ENCODE results near the gene TCN2. TPM values are rescaled to one million over a fixed set of nuclear protein-coding genes. Genes with fewer than 3 reads are reported as not detected.

Gene TCN2
- 4.2 and 11.1 TPM in 2 replicates for total RNA-seq (2011; cell fraction: chromatin; rRNA removed; ENCODE audit: low replicate concordance)
- 6.1 and 8.5 TPM in 2 replicates for total RNA-seq (2011; cell fraction: nucleolus; rRNA removed)
- total RNA-seq (2011; cell fraction: nucleoplasm; rRNA removed): 4.6 and 5.1 TPM in 2 replicates
- total RNA-seq (2014; rRNA removed) (1.4 and 1.6 TPM in 2 replicates), total RNA-seq (2014; rRNA removed; fragmentation: Illumina TruSeq; extraction: Trizol) (1.3 and 1.4 TPM in 2 replicates), total RNA-seq (2015; rRNA removed; fragmentation: Illumina TruSeq; extraction: Trizol) (1.9 and 2.1 TPM in 2 replicates), total RNA-seq (2021) (1.4 and 2.0 TPM in 2 replicates), polyA plus RNA-seq (2011; rRNA removed) (1.2 and 1.7 TPM in 2 replicates), polyA plus RNA-seq (2014; fragmentation: Illumina TruSeq; extraction: Trizol) (2.5 and 2.7 TPM in 2 replicates), polyA plus RNA-seq (2014; fragmentation: Nextera tagmentation; extraction: Ambion mirVana) (1 to 10 TPM; 4.8 to 5.4 TPM), polyA plus RNA-seq (2014; rRNA removed) (0.88 and 1.5 TPM in 2 replicates), polyA minus RNA-seq (2011; rRNA and poly(A)+ RNA removed) (0.63 and 1.9 TPM in 2 replicates), Bru-seq, nascent RNA (percentile 41 among the genes with signal in this experiment), BruChase-seq, experiment 1, labeled RNA remaining after a 2-hour chase (percentile 26 among the genes with signal in this experiment), BruChase-seq, experiment 2, labeled RNA remaining after a 6-hour chase (percentile 26 among the genes with signal in this experiment)
- polyA plus RNA-seq (2011; cell fraction: cytosol; rRNA removed): 1.7 and 4.4 TPM in 2 replicates
- 1.0 and 1.9 TPM in 2 replicates for polyA plus RNA-seq (2011; cell fraction: nucleus; rRNA removed)
- polyA plus RNA-seq (2012): 3.4 and 5.8 TPM in 2 replicates
- polyA minus RNA-seq (2011; cell fraction: cytosol; rRNA and poly(A)+ RNA removed): 2.4 TPM in 1 of 2 replicates, not detected in the other
- 0.78 and 1.8 TPM in 2 replicates for polyA minus RNA-seq (2011; cell fraction: nucleus; rRNA and poly(A)+ RNA removed)
- long read RNA-seq, experiment 1, partial matches to known transcripts: 1 of 5 reads
- long read RNA-seq, experiment 1, other reads (novel, unspliced or antisense): 0 of 5 reads
- long read RNA-seq, experiment 2, partial matches to known transcripts: 0 of 2 reads
- long read RNA-seq, experiment 2, other reads (novel, unspliced or antisense): 0 of 2 reads
- long read RNA-seq, experiment 3, partial matches to known transcripts: 0 of 2 reads
- long read RNA-seq, experiment 3, other reads (novel, unspliced or antisense): 1 of 2 reads

- peaks cover 21 to 41% of the 10 kb centered on the region in 2 experiments for H3K4me1 ChIP-seq (replicated peaks in 1 of 2; ENCODE audit: control insufficient read depth in 2 of 2, insufficient read depth in 2 of 2, low read length in 2 of 2)
- H3K9ac ChIP-seq (ENCODE audit: insufficient read depth in 1 of 2, low read depth in 2 of 2, low read length in 2 of 2): peak within 1 kb of the TSS; percentile 48 to 85; a peak in 3 of 4 replicates
- FAIRE-seq (peak; percentile 76), ATAC-seq (peak; percentile 80), DNase-seq (ENCODE audit: extremely low read depth in 1 of 4, low spot score in 3 of 4) (peak; percentile 49 to 73 (median 60))
- H2AFZ ChIP-seq (ENCODE audit: low read depth, low read length): peak within 1 kb of the TSS; percentile 95
- intact Hi-C loops (cut with micrococcal nuclease): no loop called here
- no peaks in the 10 kb centered on the region for H3K27me3 ChIP-seq (ENCODE audit: control insufficient read depth in 2 of 2, insufficient read depth in 2 of 2, low read length in 2 of 2)
- BruUV-seq (replicated peaks): no TSS peak
- ChIA-PET POLR2A (interaction anchor here (0.6 to 1.4 kb wide), 6 partner anchors 10 to 970 kb away, joined by 3 to 5 read pairs (median 3); partner anchors contain the start of gene PES1), CTCF (ENCODE audit: low intra/inter-chr PET ratio) (no interaction called here)
- peak within 1 kb of the TSS; percentile 56 for H3K27ac ChIP-seq (ENCODE audit: extremely low read depth, low read depth, low read length)
- no peaks in the 10 kb centered on the region for H3K9me3 ChIP-seq (replicated peaks; ENCODE audit: control insufficient read depth, insufficient read depth, low read depth, low read length)
- no peaks in the 10 kb centered on the region for H3K9me1 ChIP-seq (ENCODE audit: control insufficient read depth, insufficient read depth, low read length)
- 1% methylated on average over 10 of the region's 24 CpGs for WGBS (ENCODE audit: insufficient coverage, low coverage, missing lambda C conversion rate)
- no peaks in the 10 kb centered on the region for H4K20me1 ChIP-seq (replicated peaks; ENCODE audit: control insufficient read depth, insufficient read depth, low read length)
- no peaks in the 10 kb centered on the region for H3K36me3 ChIP-seq (ENCODE audit: control insufficient read depth, insufficient read depth, low read length)
- peak within 1 kb of the TSS; percentile 41 for H3K4me3 ChIP-seq
- H3K4me2 ChIP-seq (ENCODE audit: insufficient read depth, low read length): peak within 1 kb of the TSS; percentile 87
- H3K79me2 ChIP-seq (ENCODE audit: control insufficient read depth, insufficient read depth, low read length): no peaks in the 10 kb centered on the region
- in situ Hi-C loops (cut with MboI): loop anchor here (10.0 kb wide), 1 partner anchor 322 kb away; the partner anchor contains the start of gene CASTOR1
- TF ChIP-seq USF2 (CRISPR knock-in tag; IDR thresholded peaks at IDR 0.05) (peak; percentile 93), UBTF (IDR thresholded peaks at IDR 0.05; ENCODE audit: borderline replicate concordance in 1 of 2, low read depth in 2 of 2, low read length in 2 of 2) (0 out of 4 replicates have a peak, but pooled peaks of 1 of the 2 experiments have one; percentile 47), ZNF592 (IDR thresholded peaks at IDR 0.05) (0 out of 2 replicates have a peak, but pooled peaks have one; percentile 17), MAZ (CRISPR knock-in tag; conservative IDR thresholded peaks at IDR 0.05 in 1 of 2, IDR thresholded peaks at IDR 0.05 in 1 of 2) (no peak), POLR2G (IDR thresholded peaks at IDR 0.05; ENCODE audit: low read depth, low read length) (peak; percentile 40; the same call in 1 of the 2 replicates)
These were observed at the start of gene TCN2 for GRCh38 chr22:30606455-30607299. TCN2 (plus strand) TSS chr22:30607174; CDS start chr22:30607332, 158 bp downstream.

All from K562 (cell line).